ENCODE measurements around the gene ZGPAT. TPM values are rescaled to one million over a fixed set of nuclear protein-coding genes. Genes with fewer than 3 reads are reported as not detected.

ZGPAT gene
- total and polyA plus RNA-seq, 2 donors (not counting 1 experiment from before 2014, with no cell fraction given) = 46.1 to 62.1 TPM

GRCh38 chr20:63675681-63676368 is 32.0 kb upstream of the ZGPAT start:
- Mint-ChIP-seq H3K27ac (no peak overlapping the region), H3K4me3 (no peak overlapping the region), H3K4me1 (no peaks in the 10 kb centered on the region), H3K9me3 (ENCODE audit: insufficient read depth) (no peaks in the 10 kb centered on the region), H3K27me3 (no peaks in the 10 kb centered on the region)
- intact Hi-C loops (cut with micrococcal nuclease) = no loop called here
- Histone ChIP-seq H3K4me1 (ENCODE audit: control insufficient read depth in 2 of 2, insufficient read depth in 2 of 2, low read length in 2 of 2) (no peaks in the 10 kb centered on the region), H4K20me1 (ENCODE audit: control insufficient read depth, insufficient read depth, low read length, poor library complexity, severe bottlenecking) (no peaks in the 10 kb centered on the region), H3K27me3 (replicated peaks in 1 of 4; ENCODE audit: control extremely low read depth in 1 of 4, control insufficient read depth in 3 of 4, insufficient read depth in 4 of 4, low read length in 3 of 4) (no peaks in the 10 kb centered on the region), H3K9ac (ENCODE audit: low read length) (no peak overlapping the region), H3K9me3 (ENCODE audit: control extremely low read depth in 1 of 3, control insufficient read depth in 2 of 3, insufficient read depth in 1 of 3, low read length in 2 of 3) (no peaks in the 10 kb centered on the region), H3K79me2 (ENCODE audit: control insufficient read depth, insufficient read depth, low read length) (no peaks in the 10 kb centered on the region), H3K4me3 (ENCODE audit: control extremely low read depth in 1 of 5, extremely low read depth in 1 of 5, insufficient read depth in 1 of 5, low read depth in 2 of 5, low read length in 4 of 5) (no peak overlapping the region), H3K36me3 (replicated peaks in 1 of 2; ENCODE audit: control extremely low read depth in 1 of 2, control insufficient read depth in 1 of 2, extremely low read depth in 1 of 2, insufficient read depth in 2 of 2, low read length in 1 of 2) (peaks cover 0 to 13% of the 10 kb centered on the region in 2 experiments), H2AFZ (ENCODE audit: insufficient read depth, low read depth, low read length, poor library complexity, severe bottlenecking) (no peak overlapping the region), H3K4me2 (replicated peaks; ENCODE audit: low read depth, low read length, poor library complexity, severe bottlenecking) (no peak overlapping the region), H3K27ac (ENCODE audit: low read length in 2 of 2) (no peak overlapping the region)
- DNase-seq (no peak), ATAC-seq (ENCODE audit: low read depth) (no peak)
- CTCF ChIA-PET = no interaction called here
- over 99% methylated on average over 8 of the region's 20 CpGs for WGBS (ENCODE audit: insufficient coverage)
- TF ChIP-seq EZH2 (IDR thresholded peaks at IDR 0.05; ENCODE audit: borderline replicate concordance, insufficient read depth, low read depth, low read length, poor library complexity, severe bottlenecking) = no peak
- TF ChIP-seq CTCF (IDR thresholded peaks at IDR 0.05) = no peak
- POLR2A ChIA-PET = no interaction called here

- no peak for DNase-seq
- Histone ChIP-seq H3K9me3 (ENCODE audit: control extremely low read depth in 1 of 3, control insufficient read depth in 2 of 3, insufficient read depth in 1 of 3, low read length in 2 of 3) (no peaks in the 10 kb centered on the region), H2AFZ (ENCODE audit: insufficient read depth, low read depth, low read length, poor library complexity, severe bottlenecking) (no peak overlapping the region), H3K4me3 (ENCODE audit: control extremely low read depth in 1 of 5, extremely low read depth in 1 of 5, insufficient read depth in 1 of 5, low read depth in 2 of 5, low read length in 4 of 5) (no peak overlapping the region), H3K9ac (ENCODE audit: low read length) (no peak overlapping the region), H3K4me1 (ENCODE audit: control insufficient read depth in 2 of 2, insufficient read depth in 2 of 2, low read length in 2 of 2) (no peaks in the 10 kb centered on the region), H3K4me2 (replicated peaks; ENCODE audit: low read depth, low read length, poor library complexity, severe bottlenecking) (no peak overlapping the region), H3K79me2 (ENCODE audit: control insufficient read depth, insufficient read depth, low read length) (no peaks in the 10 kb centered on the region), H3K36me3 (replicated peaks in 1 of 2; ENCODE audit: control extremely low read depth in 1 of 2, control insufficient read depth in 1 of 2, extremely low read depth in 1 of 2, insufficient read depth in 2 of 2, low read length in 1 of 2) (peaks cover 0 to 9% of the 10 kb centered on the region in 2 experiments), H3K27ac (ENCODE audit: low read length in 2 of 2) (no peak overlapping the region), H4K20me1 (ENCODE audit: control insufficient read depth, insufficient read depth, low read length, poor library complexity, severe bottlenecking) (no peaks in the 10 kb centered on the region), H3K27me3 (replicated peaks in 1 of 4; ENCODE audit: control extremely low read depth in 1 of 4, control insufficient read depth in 3 of 4, insufficient read depth in 4 of 4, low read length in 3 of 4) (no peaks in the 10 kb centered on the region)
- ATAC-seq (ENCODE audit: low read depth) = no peak
- Mint-ChIP-seq H3K4me1 (no peaks in the 10 kb centered on the region), H3K9me3 (ENCODE audit: insufficient read depth) (no peaks in the 10 kb centered on the region), H3K27ac (no peak overlapping the region), H3K4me3 (no peak overlapping the region), H3K27me3 (no peaks in the 10 kb centered on the region)
- intact Hi-C loops (cut with micrococcal nuclease) = no loop called here
- ChIA-PET CTCF (no interaction called here), POLR2A (no interaction called here)
- no peak for TF ChIP-seq EZH2 (IDR thresholded peaks at IDR 0.05; ENCODE audit: borderline replicate concordance, insufficient read depth, low read depth, low read length, poor library complexity, severe bottlenecking)
- TF ChIP-seq CTCF (IDR thresholded peaks at IDR 0.05) = no peak
- WGBS (ENCODE audit: insufficient coverage) = 87% methylated on average over 13 of the region's 13 CpGs
Measured at GRCh38 chr20:63678071-63678470, 29.8 kb upstream of the ZGPAT start.
